SIG-M5 (cell line): Measurements from ENCODE around the gene ERVK3-1.

Source experiments
- DNase-seq: peaks from one replicate; lab custom pipeline; 2025; lab: John Stamatoyannopoulos, UW

ERVK3-1 gene

DNA sequence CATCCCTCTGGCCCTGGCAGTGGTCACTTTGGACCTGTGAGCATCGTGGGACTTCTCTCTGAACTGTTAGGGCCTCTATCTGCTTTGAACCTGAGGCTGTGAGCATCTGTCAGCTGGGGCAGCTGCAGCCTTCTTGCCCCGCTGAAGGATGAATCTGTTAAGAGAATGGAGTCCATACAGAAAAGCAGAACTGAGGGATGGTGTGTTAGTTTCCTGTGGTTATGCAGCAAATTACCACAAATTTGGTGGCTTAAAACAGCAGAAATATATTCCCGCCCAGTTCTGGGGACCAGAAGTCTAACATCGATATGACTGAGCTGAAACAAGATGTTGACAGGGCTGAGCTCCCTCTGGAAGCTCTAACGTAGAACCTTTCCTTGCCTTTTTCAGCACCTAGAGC lies 59.0 kb downstream of the ERVK3-1 start:
- DNase-seq: peak; percentile 67
